ENCODE results near the gene CYP3A7.

- no peak for TF ChIP-seq POLR2A (IDR thresholded peaks at IDR 0.05)
- TF ChIP-seq, protein P1, sequence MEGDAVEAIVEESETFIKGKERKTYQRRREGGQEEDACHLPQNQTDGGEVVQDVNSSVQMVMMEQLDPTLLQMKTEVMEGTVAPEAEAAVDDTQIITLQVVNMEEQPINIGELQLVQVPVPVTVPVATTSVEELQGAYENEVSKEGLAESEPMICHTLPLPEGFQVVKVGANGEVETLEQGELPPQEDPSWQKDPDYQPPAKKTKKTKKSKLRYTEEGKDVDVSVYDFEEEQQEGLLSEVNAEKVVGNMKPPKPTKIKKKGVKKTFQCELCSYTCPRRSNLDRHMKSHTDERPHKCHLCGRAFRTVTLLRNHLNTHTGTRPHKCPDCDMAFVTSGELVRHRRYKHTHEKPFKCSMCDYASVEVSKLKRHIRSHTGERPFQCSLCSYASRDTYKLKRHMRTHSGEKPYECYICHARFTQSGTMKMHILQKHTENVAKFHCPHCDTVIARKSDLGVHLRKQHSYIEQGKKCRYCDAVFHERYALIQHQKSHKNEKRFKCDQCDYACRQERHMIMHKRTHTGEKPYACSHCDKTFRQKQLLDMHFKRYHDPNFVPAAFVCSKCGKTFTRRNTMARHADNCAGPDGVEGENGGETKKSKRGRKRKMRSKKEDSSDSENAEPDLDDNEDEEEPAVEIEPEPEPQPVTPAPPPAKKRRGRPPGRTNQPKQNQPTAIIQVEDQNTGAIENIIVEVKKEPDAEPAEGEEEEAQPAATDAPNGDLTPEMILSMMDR (IDR thresholded peaks at IDR 0.05 in 4 of 5, conservative IDR thresholded peaks at IDR 0.05 in 1 of 5), result no peak
Measured at GRCh38 chr7:99679400-99680191, 55.4 kb downstream of the CYP3A7 start, which contains the start of gene CYP3A5.
